ENCODE data around the gene HMGA1.

DNA sequence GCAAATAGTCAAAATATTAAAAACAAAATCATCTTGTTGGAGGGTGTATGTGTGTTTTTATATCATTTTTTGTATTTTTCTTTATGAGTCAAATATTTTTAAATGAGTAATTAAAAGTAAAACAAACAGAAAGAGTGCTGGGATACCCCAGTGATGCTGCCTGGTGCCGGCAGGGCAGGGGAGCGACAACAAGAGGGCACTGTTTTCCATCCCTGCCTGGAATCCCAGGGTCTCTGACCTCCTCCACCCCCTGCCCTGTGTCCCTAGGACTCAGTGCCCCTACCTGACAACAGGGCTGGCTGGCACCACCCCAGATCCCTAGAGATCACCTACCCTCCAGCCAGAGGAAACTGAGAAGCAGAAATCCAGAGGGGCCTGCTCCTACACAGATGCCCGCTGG lies 41.9 kb upstream of the HMGA1 start:
- TF ChIP-seq YY1 (IDR thresholded peaks at IDR 0.05; ENCODE audit: low read depth), result no peak
- no peak for TF ChIP-seq EP300 (IDR thresholded peaks at IDR 0.05; ENCODE audit: borderline replicate concordance in 1 of 2, low read depth in 1 of 2, low read length in 1 of 2)
- TF ChIP-seq POLR2AphosphoS5 (IDR thresholded peaks at IDR 0.05; ENCODE audit: low read depth, low read length), result no peak
- TF ChIP-seq, protein P1, sequence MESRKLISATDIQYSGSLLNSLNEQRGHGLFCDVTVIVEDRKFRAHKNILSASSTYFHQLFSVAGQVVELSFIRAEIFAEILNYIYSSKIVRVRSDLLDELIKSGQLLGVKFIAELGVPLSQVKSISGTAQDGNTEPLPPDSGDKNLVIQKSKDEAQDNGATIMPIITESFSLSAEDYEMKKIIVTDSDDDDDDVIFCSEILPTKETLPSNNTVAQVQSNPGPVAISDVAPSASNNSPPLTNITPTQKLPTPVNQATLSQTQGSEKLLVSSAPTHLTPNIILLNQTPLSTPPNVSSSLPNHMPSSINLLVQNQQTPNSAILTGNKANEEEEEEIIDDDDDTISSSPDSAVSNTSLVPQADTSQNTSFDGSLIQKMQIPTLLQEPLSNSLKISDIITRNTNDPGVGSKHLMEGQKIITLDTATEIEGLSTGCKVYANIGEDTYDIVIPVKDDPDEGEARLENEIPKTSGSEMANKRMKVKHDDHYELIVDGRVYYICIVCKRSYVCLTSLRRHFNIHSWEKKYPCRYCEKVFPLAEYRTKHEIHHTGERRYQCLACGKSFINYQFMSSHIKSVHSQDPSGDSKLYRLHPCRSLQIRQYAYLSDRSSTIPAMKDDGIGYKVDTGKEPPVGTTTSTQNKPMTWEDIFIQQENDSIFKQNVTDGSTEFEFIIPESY (IDR thresholded peaks at IDR 0.05; ENCODE audit: borderline replicate concordance, low read depth), result no peak
- TF ChIP-seq, protein P2, sequence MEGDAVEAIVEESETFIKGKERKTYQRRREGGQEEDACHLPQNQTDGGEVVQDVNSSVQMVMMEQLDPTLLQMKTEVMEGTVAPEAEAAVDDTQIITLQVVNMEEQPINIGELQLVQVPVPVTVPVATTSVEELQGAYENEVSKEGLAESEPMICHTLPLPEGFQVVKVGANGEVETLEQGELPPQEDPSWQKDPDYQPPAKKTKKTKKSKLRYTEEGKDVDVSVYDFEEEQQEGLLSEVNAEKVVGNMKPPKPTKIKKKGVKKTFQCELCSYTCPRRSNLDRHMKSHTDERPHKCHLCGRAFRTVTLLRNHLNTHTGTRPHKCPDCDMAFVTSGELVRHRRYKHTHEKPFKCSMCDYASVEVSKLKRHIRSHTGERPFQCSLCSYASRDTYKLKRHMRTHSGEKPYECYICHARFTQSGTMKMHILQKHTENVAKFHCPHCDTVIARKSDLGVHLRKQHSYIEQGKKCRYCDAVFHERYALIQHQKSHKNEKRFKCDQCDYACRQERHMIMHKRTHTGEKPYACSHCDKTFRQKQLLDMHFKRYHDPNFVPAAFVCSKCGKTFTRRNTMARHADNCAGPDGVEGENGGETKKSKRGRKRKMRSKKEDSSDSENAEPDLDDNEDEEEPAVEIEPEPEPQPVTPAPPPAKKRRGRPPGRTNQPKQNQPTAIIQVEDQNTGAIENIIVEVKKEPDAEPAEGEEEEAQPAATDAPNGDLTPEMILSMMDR (IDR thresholded peaks at IDR 0.05), result peak; percentile 9; the same call in 1 of the 2 replicates
- no peak for TF ChIP-seq JUND (IDR thresholded peaks at IDR 0.05)
- TF ChIP-seq, protein P3, sequence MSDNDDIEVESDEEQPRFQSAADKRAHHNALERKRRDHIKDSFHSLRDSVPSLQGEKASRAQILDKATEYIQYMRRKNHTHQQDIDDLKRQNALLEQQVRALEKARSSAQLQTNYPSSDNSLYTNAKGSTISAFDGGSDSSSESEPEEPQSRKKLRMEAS (IDR thresholded peaks at IDR 0.05; ENCODE audit: low read depth), result no peak
- no peak for TF ChIP-seq TEAD4 (IDR thresholded peaks at IDR 0.05; ENCODE audit: borderline replicate concordance, insufficient read depth)
- TF ChIP-seq, protein P4, sequence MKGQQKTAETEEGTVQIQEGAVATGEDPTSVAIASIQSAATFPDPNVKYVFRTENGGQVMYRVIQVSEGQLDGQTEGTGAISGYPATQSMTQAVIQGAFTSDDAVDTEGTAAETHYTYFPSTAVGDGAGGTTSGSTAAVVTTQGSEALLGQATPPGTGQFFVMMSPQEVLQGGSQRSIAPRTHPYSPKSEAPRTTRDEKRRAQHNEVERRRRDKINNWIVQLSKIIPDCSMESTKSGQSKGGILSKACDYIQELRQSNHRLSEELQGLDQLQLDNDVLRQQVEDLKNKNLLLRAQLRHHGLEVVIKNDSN (IDR thresholded peaks at IDR 0.05; ENCODE audit: borderline replicate concordance, low read depth), result no peak
